Measurements from ENCODE around the gene ALDOC.

- TF ChIP-seq CTCF (optimal IDR thresholded peaks at IDR 0.05 in 1 of 3, IDR thresholded peaks at IDR 0.05 in 1 of 3, conservative IDR thresholded peaks at IDR 0.05 in 1 of 3; ENCODE audit: extremely low read depth in 1 of 3, insufficient read depth in 2 of 3, low read length in 3 of 3) (no peak), EZH2 (IDR thresholded peaks at IDR 0.05; ENCODE audit: low read length) (no peak)
These were observed 36.5 kb downstream of the ALDOC start for GRCh38 chr17:28540231-28540630.
